ENCODE results near the gene PRSS36. TPM values are rescaled to one million over a fixed set of nuclear protein-coding genes. Genes with fewer than 3 reads are reported as not detected.

Gene PRSS36
- total and polyA plus RNA-seq, 12 donors: 0.30 to 3.4 (median 1.3) TPM

DNA sequence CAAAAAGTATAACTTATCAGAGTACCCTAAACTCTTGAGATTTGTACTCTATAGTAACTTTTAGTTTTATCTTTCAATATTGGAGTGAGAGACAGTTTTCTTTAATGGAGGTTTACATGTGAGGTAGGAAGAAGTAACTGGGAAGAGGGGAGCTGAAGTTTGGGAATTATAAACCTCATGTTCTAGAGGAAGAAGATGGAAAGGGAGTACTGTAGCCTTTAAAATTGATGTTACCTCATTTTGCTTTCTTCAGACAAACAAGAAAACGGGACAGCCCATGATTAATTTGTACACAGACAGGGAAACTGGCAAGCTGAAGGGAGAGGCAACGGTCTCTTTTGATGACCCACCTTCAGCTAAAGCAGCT, 39.5 kb upstream of the PRSS36 start:
- Histone ChIP-seq H3K36me3 (peaks cover 7 to 100% (median 95%) of the 10 kb centered on the region in 9 donors), H3K9me3 (no peaks in the 10 kb centered on the region), H3K27me3 (no peaks in the 10 kb centered on the region), H3K27ac (no peak overlapping the region), H3K4me1 (peaks cover 0 to 37% (median 0%) of the 10 kb centered on the region in 9 donors), H3K4me3 (no peak overlapping the region)
- WGBS, 2 donors: 85 to 89% methylated on average over 2 of the region's 2 CpGs
- TF ChIP-seq, protein P1, sequence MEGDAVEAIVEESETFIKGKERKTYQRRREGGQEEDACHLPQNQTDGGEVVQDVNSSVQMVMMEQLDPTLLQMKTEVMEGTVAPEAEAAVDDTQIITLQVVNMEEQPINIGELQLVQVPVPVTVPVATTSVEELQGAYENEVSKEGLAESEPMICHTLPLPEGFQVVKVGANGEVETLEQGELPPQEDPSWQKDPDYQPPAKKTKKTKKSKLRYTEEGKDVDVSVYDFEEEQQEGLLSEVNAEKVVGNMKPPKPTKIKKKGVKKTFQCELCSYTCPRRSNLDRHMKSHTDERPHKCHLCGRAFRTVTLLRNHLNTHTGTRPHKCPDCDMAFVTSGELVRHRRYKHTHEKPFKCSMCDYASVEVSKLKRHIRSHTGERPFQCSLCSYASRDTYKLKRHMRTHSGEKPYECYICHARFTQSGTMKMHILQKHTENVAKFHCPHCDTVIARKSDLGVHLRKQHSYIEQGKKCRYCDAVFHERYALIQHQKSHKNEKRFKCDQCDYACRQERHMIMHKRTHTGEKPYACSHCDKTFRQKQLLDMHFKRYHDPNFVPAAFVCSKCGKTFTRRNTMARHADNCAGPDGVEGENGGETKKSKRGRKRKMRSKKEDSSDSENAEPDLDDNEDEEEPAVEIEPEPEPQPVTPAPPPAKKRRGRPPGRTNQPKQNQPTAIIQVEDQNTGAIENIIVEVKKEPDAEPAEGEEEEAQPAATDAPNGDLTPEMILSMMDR (IDR thresholded peaks at IDR 0.05): no peak
- DNase-seq (no peak), ATAC-seq (no peak)
- intact Hi-C loops (cut with DNase I): loop anchor here in 4 of 10 donors (10.0 kb wide), 3 partner anchors 115 to 265 kb away; partner anchors contain the start of genes ARMC5 (in 3 of the 4), ZNF646 (in 1 of the 4), ZNF668 (in 1 of the 4) and ZNF843 (in 1 of the 4)

DNA sequence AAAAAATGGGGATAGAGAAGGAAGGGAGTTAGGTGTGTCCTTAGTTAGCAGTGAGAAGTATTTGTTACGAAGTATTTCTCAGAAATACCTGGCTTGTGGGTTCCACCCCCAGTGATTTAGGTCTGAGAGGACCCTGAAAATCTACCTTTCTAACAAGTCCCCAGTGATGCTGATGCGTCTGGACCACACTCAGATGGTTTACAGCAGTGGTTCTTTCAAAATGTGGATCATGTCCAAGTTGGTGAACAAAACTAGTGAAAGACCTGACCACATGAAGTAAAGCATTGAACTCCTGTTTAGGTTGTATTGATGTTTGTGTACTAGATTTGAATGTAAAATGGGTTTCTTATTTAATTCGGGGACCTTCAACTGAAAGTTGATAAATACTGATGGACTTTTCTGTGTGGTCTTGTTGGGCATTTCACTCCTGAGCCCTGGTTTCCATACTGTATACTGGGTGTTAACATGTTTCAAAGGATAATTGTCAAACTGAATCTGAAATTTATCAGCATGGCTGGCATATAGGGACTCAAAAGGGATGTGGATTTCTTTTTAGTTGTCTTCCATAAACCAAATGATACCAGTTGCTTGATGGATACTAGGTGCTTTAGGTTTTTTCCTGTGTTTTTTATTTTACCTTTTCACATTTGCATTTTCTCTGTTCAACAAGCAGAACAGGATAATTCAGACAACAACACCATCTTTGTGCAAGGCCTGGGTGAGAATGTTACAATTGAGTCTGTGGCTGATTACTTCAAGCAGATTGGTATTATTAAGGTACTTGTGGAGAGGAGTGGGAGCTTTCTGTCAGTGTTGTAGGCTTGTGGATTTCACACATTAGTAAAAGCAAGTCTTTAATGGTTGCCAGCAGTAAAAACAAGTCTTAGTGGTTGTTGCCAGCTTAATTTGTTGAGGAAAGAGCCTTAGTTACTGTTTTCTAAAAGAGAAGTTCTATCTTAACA, 38.9 kb upstream of the PRSS36 start:
- peaks cover under 1 to 43% (median 3%) of the 10 kb centered on the region in 9 donors for H3K4me1 ChIP-seq
- H3K4me3 ChIP-seq: no peak overlapping the region
- ATAC-seq: no peak
- peaks cover 7 to 100% (median 96%) of the 10 kb centered on the region in 9 donors for H3K36me3 ChIP-seq
- no peaks in the 10 kb centered on the region for H3K27me3 ChIP-seq
- DNase-seq: no peak
- no peaks in the 10 kb centered on the region for H3K9me3 ChIP-seq
- intact Hi-C loops (cut with DNase I): loop anchor here in 4 of 10 donors (10.0 kb wide), 3 partner anchors 114 to 266 kb away; partner anchors contain the start of genes ARMC5 (in 3 of the 4), ZNF646 (in 1 of the 4), ZNF668 (in 1 of the 4) and ZNF843 (in 1 of the 4)
- 86 to 90% methylated on average over 3 of the region's 3 CpGs for WGBS, 2 donors
- TF ChIP-seq, protein P1 (IDR thresholded peaks at IDR 0.05): no peak
- H3K27ac ChIP-seq: no peak overlapping the region

DNA sequence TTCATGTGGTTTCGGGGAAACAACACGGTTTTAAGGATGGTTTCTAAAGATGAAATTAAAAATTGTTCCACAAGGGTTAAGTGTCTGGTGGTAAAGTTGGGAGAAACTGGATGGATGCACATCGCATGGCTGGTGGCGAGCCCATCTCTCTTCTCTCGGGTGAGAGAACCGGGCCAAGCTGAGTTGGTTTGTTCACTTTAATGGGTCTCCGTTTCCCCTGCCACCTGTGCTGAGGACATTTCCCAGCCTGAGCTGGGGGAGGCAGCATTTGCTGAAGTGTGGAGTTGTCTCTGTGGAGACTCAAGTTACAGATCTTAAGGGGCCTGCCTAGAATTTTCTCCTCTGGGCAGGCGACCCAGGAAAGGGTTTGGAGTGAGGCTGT, 37.9 kb upstream of the PRSS36 start:
- Histone ChIP-seq H3K36me3 (peaks cover 7 to 100% (median 94%) of the 10 kb centered on the region in 9 donors), H3K27ac (no peak overlapping the region), H3K4me3 (no peak overlapping the region), H3K4me1 (peaks cover 2 to 53% (median 12%) of the 10 kb centered on the region in 9 donors), H3K9me3 (no peaks in the 10 kb centered on the region), H3K27me3 (no peaks in the 10 kb centered on the region)
- TF ChIP-seq, protein P1 (IDR thresholded peaks at IDR 0.05): no peak
- 83 to 86% methylated on average over 8 of the region's 8 CpGs for WGBS, 2 donors
- intact Hi-C loops (cut with DNase I): loop anchor here in 4 of 10 donors (2.0 to 10.0 kb wide), 4 partner anchors 13 to 267 kb away; partner anchors contain the start of genes ARMC5 (in 3 of the 4), ZNF646 (in 1 of the 4), ZNF668 (in 1 of the 4) and ZNF843 (in 1 of the 4)
- DNase-seq (no peak), ATAC-seq (no peak)

All from heart right ventricle (tissue), 16 donors.